HG03045 (cell line): ENCODE results near the gene KRABD2.
"Not testable (repeated sequence)": the region's sequence is repeated elsewhere in the genome, so short reads cannot be mapped to it uniquely, and the experiment has no call there.

Experiments
- ATAC-seq: cut with Tn5 transposase; IDR thresholded peaks from one replicate; pipeline ENCODE4 v1.9.1; 2021; ENCODE audit warnings: mild to moderate bottlenecking, moderate library complexity; ENCODE audit not compliant: unreplicated experiment

Gene KRABD2

DNA sequence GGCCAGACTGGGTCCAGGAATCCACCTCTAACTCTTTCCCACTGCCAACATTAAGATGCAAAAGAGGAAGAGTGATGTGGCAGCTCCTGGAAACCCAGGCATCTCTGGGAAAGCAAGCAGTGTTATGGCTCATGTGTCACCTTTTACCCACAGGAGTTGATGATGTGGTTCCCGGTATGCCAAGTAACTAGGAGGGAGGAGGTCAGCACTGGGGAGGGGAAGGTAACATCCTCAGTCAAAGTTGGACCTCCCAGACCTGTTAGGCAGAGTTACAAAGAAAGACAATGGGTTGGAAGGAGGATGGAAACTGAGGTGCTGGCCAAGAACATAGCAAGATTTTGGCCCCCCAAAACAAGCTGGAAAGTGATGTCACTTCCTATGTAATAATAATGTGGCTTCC, 11.4 kb downstream of the KRABD2 start:
- ATAC-seq = no peak

DNA sequence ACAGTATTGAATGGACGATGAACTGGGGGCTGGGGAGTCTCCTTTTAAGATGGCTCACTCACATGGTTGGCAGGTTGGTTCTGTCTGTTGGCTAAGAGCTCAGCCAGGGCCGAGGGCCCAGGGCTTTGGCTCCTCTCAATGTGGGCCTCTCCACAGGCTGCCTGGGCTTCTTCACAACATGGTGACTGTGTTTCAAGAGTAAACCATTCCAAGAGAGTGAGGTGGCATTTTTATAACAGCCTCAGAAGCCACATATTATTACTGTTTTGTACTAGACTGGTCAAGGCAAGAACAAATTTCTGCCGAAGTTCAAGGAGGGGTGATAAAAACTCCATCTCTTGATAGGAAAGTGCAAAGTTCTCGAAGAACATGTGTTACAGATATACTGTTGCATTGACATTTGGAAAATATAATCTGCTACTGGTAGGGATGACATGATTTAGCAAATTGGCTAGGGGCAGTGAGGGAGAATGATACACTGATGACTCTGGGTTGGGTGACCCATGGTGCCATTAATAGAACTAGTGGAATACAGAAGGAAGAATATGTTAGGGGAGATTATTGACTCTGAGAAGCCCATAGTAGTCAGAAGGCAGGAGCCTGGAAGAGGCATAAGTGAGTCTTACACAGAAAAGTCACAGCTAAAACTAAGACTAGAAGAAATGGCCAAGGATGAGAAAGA, 13.7 kb downstream of the KRABD2 start:
- no peak for ATAC-seq

DNA sequence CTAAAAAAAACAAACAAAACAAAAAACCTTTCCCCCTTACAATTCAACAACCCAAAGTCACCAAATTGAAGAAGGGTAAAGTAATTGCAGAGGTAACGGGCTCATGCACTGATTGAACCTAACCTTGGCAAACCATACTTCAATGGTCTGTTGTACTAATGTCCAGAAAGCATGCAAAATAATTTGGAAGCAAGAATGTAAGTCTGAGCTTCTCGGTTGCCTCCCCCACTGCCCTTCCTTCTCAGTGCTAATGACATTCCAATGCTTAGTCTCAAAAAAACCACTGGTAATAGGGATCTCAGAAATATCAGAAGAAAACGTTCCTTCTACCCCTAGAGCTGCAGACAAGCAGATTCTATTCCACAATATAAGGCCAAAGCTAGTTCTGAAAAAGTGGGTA, 15.8 kb downstream of the KRABD2 start:
- ATAC-seq = no peak

DNA sequence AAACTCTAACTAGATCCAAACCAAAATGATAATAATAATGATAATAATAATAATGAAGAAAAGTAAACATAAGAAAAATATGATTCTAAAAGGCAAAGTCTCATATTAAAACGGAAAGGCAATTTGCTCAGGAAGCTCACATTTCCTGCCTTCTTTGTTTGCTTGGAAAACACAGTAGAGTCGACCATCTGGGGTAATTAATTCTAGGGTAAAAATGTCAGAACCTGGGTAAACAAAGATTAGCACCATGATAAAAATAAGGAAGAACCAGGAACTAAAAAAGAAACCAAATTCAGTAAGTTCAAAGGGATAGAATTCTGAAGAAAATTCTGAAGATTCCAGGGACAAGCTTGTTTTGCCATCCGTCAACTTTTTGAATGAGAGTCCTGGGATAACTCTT, 16.2 kb downstream of the KRABD2 start:
- no peak for ATAC-seq

DNA sequence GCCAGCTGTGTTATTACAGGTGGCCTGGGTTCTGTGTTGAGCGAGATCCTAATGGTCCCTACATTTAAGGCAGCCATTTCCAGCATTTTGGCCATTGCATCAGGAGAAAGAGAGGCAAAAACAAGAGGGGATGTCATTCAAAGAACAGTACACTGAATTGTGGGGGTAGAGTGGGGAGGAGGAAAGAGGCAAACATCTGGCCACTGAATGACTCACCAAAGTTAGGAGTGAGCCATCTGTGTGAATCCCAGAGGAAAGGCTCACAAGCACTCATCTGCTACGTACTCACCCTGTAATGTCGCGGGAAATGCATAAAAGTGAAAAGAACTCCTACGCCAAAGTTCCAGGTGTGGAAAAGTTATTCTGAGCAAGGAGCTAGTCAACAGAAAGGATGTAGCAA, 16.7 kb downstream of the KRABD2 start:
- no peak for ATAC-seq

DNA sequence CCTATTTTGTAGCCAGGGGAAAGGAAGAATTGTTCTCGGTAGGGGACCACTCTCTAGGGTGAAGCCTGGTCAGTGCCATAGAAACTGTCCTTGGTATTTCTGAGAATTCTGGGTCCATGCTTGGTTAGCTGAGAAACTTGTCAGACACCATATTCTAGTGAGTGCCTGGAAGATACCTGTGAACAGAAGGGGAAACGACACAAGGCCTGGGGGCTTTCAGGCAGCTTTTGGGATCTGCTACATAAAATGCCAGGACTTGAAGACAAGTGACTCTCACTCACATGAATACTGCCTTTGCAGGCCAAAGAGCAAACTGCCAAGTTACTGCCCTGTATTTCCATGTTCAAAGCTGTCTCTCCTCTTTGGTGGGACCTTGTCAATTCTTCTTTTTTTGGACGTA, 18.6 kb downstream of the KRABD2 start:
- ATAC-seq = no peak

DNA sequence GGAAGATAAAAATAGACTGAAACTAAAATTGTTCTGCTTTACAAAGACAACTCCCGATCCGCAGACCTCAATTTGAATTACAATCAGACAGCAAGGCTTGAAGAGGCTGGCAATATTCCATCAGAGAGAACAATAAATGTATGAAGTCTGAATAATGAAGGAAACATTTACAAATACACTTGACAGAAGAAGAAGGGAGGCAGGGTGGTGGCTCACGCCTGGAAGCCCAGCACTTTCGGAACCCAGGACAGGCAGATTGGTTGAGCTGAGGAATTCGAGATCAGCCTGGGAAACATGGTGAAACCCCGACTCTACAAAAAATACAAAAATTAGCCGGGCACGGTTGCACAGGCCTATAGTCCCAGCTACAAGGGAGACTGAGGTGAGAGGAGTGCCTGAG, 22.3 kb downstream of the KRABD2 start:
- ATAC-seq = no peak

DNA sequence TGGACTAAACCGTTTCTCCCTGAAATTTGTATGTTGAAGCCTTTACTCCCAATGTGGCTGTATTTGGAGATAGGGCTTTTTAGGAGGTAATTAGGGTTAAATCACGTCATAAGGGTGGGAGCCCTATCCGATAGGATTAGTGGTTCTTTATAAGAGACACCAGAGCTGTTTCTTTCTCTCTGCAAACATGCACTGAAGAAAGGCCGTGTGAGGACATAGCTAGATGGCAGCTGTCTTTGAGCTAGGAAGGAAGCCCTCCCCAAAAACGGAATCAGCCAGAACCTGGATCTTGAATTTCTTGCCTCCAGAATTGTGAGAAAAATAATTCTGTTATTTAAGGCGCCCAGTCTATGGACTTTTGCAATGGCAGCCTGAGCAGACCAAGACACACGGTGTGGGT, 22.8 kb downstream of the KRABD2 start:
- ATAC-seq = no peak

DNA sequence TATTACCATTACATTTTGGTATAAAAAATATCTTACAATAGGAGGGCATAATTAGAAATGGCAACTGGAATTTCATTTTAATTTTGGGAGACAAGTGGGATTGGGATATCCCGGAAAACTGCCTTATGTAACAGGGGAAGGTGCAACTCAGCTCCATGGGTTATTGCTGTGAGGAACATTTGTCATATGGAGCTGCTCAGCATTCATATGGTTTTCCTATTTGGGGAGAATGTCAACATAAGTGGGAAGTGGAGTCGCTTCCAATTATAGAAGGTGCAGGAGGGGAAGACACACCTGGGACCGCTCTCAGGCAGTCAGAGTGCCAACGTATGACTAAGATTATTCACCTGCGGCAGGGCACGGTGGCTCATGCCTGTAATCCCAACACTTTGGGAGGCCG, 26.2 kb downstream of the KRABD2 start:
- no peak for ATAC-seq

DNA sequence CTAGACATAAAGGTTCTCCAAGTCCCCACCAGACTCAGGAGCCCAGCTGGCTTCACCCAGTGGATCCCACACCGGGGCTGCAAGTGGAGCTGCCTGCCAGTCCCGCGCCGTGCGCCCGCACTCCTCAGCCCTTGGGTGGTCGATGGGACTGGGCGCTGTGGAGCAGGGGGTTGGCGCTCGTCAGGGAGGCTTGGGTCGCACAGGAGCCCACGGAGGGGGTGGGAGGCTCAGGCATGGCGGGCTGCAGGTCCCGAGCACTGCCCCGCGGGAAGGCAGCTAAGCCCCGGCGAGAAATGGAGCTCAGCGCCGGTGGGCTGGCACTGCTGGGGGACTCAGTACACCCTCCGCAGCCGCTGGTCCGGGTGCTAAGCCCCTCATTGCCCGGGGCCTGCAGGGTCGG, 29.5 kb downstream of the KRABD2 start:
- ATAC-seq = not testable (repeated sequence)

DNA sequence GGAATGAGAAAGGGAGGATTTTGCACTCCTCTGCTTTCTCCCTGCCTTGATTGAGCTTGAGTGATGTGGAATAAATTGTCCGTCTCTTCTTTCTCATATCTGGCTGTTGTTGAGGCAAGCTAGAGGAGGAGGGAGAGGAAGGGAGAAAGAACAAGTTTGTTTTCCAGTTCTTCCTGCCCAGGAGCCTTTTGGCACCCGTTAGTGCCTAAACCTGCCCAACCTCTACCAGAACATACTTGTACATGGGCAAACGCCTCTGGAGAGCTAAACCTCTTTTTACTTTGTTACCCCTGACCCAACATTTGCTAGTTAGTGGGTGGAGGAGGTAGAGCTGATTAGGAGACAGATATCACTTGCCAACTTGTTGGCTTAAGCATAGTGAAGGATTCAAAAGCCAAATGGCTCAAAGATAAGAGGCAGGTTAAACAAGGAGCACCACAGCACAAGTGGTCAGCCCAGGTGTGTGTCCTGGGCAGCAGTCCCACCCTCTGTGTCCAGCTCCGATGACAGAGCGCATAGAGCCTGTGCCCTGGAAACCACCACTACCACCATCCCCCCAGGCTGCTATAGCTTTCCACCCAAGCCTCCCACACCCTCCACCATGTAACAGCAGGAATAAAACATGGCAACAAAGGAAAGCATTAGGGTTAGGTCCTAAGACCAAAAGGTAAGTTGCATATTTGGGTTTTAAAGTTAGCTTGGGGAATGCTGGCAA, 30.4 kb downstream of the KRABD2 start:
- ATAC-seq = no peak

DNA sequence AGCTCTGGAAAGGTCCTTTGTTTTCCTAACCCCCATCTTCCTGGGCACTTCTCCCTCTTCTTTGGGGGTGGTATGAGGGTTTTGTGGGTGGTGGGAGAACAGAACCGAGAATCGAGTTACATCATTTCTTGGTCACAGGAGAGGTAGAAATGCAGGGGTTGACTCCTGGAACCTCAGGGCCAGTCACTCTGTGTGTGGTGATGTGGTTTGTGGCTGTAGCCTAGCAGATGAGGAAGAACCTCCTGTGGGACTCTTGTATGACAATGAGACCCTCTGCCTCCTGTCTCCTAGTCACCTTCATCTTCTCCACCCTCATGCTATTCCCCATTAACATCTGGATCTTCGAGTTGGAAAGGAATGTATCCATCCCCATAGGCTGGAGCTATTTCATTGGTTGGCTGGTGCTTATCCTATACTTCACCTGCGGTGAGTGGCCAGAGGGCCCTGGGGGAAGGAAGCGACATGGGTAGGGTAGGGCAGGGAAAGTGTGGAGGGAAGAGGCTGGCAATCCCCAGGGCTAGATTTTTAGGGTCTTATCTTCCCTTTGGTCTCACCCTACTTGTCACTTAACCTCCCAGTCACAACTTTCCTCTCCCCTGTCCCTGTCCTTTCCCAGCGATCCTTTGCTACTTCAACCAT, 31.3 kb downstream of the KRABD2 start:
- ATAC-seq = no peak

DNA sequence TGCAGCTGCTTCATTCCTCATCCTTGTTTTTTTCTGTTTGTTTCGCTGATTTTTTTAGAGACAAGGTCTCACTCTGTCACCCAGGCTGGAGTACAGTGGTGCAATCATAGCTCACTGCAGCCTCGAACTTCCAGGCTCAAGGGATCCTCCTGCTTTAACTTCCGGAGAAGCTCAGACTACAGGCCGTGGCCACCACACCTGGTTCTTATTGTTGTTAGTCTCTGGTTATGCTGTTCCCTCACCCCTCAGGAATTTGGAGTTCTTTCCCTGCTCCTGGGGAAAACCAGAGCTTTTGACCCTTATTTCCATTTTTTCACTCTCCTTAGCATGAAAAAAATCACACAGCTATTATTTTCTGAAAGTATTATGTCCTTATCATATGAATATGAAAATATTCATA, 35.0 kb downstream of the KRABD2 start:
- no peak for ATAC-seq

DNA sequence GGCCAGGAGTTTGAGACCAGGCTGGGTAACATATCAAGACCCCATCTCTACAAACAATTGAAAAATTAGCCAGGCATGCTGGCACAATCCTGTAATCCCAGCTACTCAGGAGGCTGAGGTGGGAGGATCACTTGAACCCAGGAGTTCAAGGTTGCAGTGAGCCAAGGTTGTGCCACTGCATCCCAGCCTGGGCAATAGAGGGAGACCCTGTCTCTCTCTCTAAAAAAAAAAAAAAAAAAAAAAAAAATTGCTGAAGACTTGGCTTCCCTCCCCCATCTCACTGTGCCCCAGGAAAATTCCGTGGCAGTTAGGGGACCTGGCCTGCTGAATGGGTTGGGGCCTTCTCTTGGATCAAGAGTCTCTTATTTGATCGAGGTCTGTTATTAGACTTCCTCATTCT, 37.0 kb downstream of the KRABD2 start, which contains the start of gene ODF4:
Gene ODF4, plus strand, starts transcription at position 301 of the 400 bp plus-strand sequence. CDS start 212 bp downstream, outside the sequence.
- no peak for ATAC-seq

DNA sequence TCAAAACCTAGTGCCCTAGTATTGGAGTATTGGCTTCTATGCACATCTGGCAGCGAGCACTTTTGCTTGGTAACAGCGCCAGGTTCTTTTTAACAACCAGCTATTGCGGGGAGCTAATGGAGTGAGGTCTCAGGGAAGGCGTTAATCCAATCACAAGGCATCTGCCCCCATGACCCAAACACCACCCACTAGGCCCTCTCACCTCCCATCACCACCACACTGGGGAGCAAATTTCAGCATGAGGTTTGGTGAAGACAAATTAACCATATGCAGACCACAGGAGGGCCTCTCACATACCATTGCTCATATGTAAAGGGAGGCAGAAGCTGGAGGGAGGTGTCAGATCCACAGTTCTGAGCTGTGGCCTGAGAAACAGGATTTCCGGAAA, 37.8 kb downstream of the KRABD2 start:
- ATAC-seq = no peak

DNA sequence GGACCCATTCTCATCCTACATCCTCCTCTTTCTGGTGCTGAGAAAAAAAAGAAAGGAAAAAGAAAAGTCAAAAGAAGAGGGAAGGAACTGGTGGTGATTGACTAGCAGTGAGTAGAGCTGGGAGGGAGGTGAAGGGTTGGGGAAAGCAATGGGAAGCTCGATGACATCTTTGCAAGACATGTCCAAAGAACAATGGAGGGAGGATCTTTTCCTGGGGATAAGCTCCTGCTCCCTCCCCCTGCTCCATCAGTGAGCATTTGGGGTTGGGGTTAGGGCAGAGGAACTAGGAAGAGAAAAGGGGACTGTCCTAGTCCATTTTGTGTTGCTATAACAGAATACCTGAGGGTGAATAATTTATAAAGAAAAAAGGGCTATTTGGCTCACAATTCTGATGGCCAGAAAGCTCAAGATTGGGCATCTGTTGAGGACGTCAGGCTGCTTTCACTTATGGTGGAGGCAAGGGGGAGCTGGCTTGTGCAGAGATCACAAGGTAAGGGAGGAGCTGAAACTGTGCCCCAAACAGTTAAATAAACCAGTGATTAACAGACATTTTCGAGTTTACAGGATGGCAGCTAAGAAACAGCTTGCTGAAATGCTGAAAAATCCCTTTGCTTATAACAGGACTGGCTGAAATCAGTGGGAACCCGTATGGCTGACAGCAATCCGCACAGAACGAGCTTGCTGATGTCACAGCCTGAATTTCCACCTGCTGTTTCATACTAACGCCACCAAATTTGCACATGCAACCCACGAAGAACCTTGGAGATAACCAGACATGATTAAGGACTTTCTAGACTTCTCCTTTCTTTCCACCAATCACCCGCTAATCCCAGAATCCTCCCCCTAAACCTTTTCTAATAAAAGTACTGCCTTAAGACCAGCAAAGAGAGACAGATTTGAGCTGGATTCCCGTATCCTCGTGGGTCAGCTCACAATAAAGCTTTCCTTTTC, 38.4 kb downstream of the KRABD2 start:
- ATAC-seq = no peak

DNA sequence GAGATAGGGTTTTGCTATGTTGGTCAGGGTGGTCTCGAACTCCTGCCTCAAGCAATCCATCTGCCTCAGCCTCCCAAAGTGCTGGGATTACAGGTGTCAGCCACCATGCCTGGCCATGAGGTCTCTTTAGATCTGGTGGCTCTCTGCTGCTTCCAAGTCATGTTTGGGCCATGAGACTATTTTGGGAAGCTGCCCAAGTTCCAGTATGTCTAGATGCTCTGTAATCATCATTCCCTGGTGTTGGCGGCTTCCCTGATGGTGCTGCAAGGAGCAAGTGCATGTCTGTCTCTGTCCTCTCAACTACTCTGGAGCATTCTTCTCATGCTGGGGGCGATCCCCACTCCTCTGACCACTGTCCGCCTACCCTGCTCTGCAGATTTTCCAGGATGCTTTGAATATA, 43.2 kb downstream of the KRABD2 start:
- no peak for ATAC-seq

DNA sequence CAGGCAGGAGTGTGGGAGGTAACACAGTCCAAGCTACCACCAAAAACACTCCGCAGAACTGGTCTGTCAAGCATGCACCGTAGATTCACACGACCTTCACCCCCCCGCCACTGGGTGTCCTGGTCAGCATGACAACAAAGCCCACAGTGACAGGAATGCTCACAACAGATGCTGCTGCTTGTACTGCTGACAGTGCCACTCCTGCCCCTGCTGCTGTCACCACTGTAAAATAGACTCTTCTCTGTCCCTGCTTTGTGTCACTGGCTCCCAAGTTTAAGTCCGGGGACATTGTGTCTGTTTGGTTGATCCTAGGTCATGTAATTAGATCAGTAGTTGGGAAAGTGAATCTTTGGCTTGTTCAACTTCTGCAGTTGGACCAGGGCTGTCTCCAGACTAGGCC, 43.8 kb downstream of the KRABD2 start:
- ATAC-seq = no peak

DNA sequence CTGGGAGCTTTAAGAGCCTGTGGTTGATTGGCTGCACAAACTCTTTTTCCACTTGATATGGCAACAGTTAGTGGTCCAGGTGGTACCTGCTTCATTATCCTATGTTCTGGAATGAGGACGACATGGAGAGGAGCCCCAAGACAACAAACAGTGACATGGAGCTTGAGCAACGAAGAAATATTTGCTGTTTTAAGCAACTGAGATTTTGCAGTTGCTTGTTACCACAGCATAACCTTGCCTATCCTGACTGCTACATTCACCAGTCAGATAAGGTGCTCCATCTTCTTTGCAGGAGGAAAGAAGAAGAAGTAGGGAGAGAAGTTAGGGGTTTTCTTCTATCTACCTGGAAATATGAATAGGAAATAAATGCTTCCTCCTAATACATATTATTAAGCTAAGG, 44.4 kb downstream of the KRABD2 start:
- no peak for ATAC-seq

DNA sequence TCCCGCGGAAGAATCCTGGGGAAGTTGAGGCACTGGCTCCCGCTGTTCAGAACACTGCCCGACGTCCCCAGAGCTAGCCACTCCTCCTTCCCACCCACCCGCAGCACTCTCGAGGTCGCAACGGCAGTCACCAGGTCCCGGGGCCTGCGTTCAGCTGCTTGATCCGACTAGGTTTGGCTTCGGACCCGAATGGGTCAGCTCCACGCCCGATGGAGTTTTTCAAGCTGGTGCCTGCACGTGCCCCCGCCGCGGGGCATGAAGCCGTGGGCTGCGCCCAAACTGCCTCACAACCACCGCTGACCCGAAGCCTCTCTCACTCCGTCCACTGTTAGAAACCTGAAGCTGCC, 49.2 kb downstream of the KRABD2 start:
- ATAC-seq = no peak
